WTC11 (cell line): Measurements from ENCODE around the gene EXOC6. TPM values are rescaled to one million over a fixed set of nuclear protein-coding genes. Genes with fewer than 3 reads are reported as not detected.
A peak's percentile ranks its signal among the peaks of the same experiment; 100 is the strongest.

Experiments
- ATAC-seq: fragments of 200-7000 bp; cut with Tn5 transposase; 2 replicates; pipeline ENCODE4 v1.10.0; 2021; ENCODE audit warnings: mild to moderate bottlenecking, moderate library complexity
- CTCF ChIA-PET: fragments of 300-600 bp; sonication (Branson Sonifier 250); formaldehyde crosslinking; loops from one replicate; lab custom pipeline; 2021; ENCODE audit warnings: antibody characterized with exemption; lab: Charles Lee
- POLR2A ChIA-PET: fragments of 350-600 bp; sonication (Branson Sonifier 250); formaldehyde crosslinking; loops from one replicate; lab custom pipeline; 2021; ENCODE audit warnings: antibody characterized with exemption; lab: Charles Lee
- DNase-seq: peaks from one replicate; pipeline ENCODE4 v3.0.0; 2021; ENCODE audit warnings: low spot score
- H3K27ac Mint-ChIP-seq: 2 replicates; pipeline ENCODE4 v1.8.0; 2021; ENCODE audit warnings: mixed read lengths
- H3K27me3 Mint-ChIP-seq: 2 replicates; pipeline ENCODE4 v1.8.0; 2021; ENCODE audit warnings: low read depth, mild to moderate bottlenecking, moderate library complexity, mixed read lengths
- H3K36me3 Mint-ChIP-seq: 2 replicates; pipeline ENCODE4 v1.8.0; 2021; ENCODE audit warnings: mixed read lengths
- H3K4me1 Mint-ChIP-seq: 2 replicates; pipeline ENCODE4 v1.8.0; 2022; ENCODE audit warnings: mixed read lengths
- H3K4me3 Mint-ChIP-seq: 2 replicates; pipeline ENCODE4 v1.8.0; 2021; ENCODE audit warnings: mild to moderate bottlenecking, moderate library complexity, mixed read lengths
- H3K9me3 Mint-ChIP-seq: 2 replicates; pipeline ENCODE4 v1.8.0; 2021; ENCODE audit warnings: mixed read lengths
- ATF2 ChIP-seq: sonication (generic); formaldehyde crosslinking; IDR thresholded peaks from 2 replicates; pipeline ENCODE4 v1.8.1; 2022; ENCODE audit warnings: low read depth, missing genetic modification reagents, borderline replicate concordance
- CBFB ChIP-seq: sonication (generic); formaldehyde crosslinking; IDR thresholded peaks from 2 replicates; pipeline ENCODE4 v1.8.1; 2022; ENCODE audit warnings: mild to moderate bottlenecking, low read depth, missing genetic modification reagents
- ELF4 ChIP-seq: sonication (generic); formaldehyde crosslinking; IDR thresholded peaks from 2 replicates; pipeline ENCODE4 v1.8.1; 2022; ENCODE audit warnings: low read depth, mild to moderate bottlenecking, moderate library complexity, missing genetic modification reagents
- FOXK1 ChIP-seq: sonication (generic); formaldehyde crosslinking; IDR thresholded peaks from 2 replicates; pipeline ENCODE4 v1.8.0; 2022; ENCODE audit warnings: mild to moderate bottlenecking, moderate library complexity, missing genetic modification reagents
- GABPB1 ChIP-seq: sonication (generic); formaldehyde crosslinking; IDR thresholded peaks from 2 replicates; pipeline ENCODE4 v1.8.1; 2023; ENCODE audit warnings: mild to moderate bottlenecking, missing genetic modification reagents
- KAT7 ChIP-seq: sonication (generic); formaldehyde crosslinking; IDR thresholded peaks from 2 replicates; pipeline ENCODE4 v1.8.1; 2023; ENCODE audit warnings: missing genetic modification reagents, mild to moderate bottlenecking, borderline replicate concordance
- MYBL2 ChIP-seq: sonication (generic); formaldehyde crosslinking; IDR thresholded peaks from 2 replicates; pipeline ENCODE4 v1.8.1; 2023; ENCODE audit warnings: mild to moderate bottlenecking, moderate library complexity, missing genetic modification reagents
- NR2C2 ChIP-seq: sonication (generic); formaldehyde crosslinking; IDR thresholded peaks from 2 replicates; pipeline ENCODE4 v1.8.0; 2022; ENCODE audit warnings: mild to moderate bottlenecking, missing genetic modification reagents
- RELA ChIP-seq: sonication (generic); formaldehyde crosslinking; IDR thresholded peaks from 2 replicates; pipeline ENCODE4 v1.8.1; 2022; ENCODE audit warnings: missing genetic modification reagents, mild to moderate bottlenecking, borderline replicate concordance
- SP1 ChIP-seq: sonication (generic); formaldehyde crosslinking; conservative IDR thresholded peaks from 2 replicates; pipeline ENCODE4 v1.8.1; 2022; ENCODE audit warnings: missing genetic modification reagents
- TP53 ChIP-seq: sonication (generic); formaldehyde crosslinking; IDR thresholded peaks from 2 replicates; pipeline ENCODE4 v1.8.1; 2023; ENCODE audit warnings: mild to moderate bottlenecking, missing genetic modification reagents
- USF2 ChIP-seq: sonication (generic); formaldehyde crosslinking; IDR thresholded peaks from 2 replicates; pipeline ENCODE4 v1.8.1; 2023; ENCODE audit warnings: mild to moderate bottlenecking, missing genetic modification reagents, moderate library complexity
- ZNF423 ChIP-seq: fragments of 250-450 bp; sonication (Bioruptor Pico); IDR thresholded peaks from 2 replicates; pipeline ENCODE4 v2.1.2; 2022; ENCODE audit warnings: mild to moderate bottlenecking, moderate library complexity
- total RNA-seq: library from RNA; stranded (reverse); gene quantifications from 3 replicates; pipeline ENCODE4 v1.2.3, GENCODE V29; 2021
- TF ChIP-seq, protein P1 (sequence below): sonication (generic); formaldehyde crosslinking; IDR thresholded peaks from 2 replicates; pipeline ENCODE4 v1.8.1; 2023; ENCODE audit warnings: mild to moderate bottlenecking, missing genetic modification reagents, borderline replicate concordance
- TF ChIP-seq, protein P2 (sequence below): sonication (generic); formaldehyde crosslinking; IDR thresholded peaks from 2 replicates; pipeline ENCODE4 v1.8.1; 2022; ENCODE audit warnings: mild to moderate bottlenecking, missing genetic modification reagents, moderate library complexity, borderline replicate concordance
- TF ChIP-seq, protein P3 (sequence below): sonication (generic); formaldehyde crosslinking; IDR thresholded peaks from 2 replicates; pipeline ENCODE4 v1.8.1; 2022; ENCODE audit warnings: low read depth, mild to moderate bottlenecking, moderate library complexity, missing genetic modification reagents, borderline replicate concordance
- TF ChIP-seq, protein P4 (sequence below): sonication (generic); formaldehyde crosslinking; IDR thresholded peaks from 2 replicates; pipeline ENCODE4 v1.8.1; 2022; ENCODE audit warnings: mild to moderate bottlenecking, moderate library complexity, missing genetic modification reagents

Gene EXOC6
- total RNA-seq, 1 experiment from 2014 or later, result 5.0 TPM

DNA sequence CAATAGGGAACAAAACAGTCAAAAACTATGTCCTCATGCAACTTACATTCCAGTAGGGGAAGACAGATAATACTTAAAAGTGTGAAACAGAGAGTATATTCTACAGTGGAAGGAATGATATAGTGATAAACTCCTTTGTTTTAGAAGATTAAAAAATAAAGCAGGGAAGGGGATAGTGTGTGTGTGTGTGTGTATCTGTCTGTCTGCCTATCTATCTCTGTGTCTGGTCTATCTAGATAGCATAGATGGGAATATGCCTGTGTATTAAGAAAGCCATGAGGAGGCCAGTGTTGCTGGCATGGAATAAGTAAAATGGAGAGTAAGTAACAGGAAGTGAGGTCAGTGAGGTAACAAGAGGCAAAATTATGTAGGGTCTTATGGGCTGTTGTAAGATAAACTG, 42.2 kb downstream of the EXOC6 start:
- TF ChIP-seq, protein P1, sequence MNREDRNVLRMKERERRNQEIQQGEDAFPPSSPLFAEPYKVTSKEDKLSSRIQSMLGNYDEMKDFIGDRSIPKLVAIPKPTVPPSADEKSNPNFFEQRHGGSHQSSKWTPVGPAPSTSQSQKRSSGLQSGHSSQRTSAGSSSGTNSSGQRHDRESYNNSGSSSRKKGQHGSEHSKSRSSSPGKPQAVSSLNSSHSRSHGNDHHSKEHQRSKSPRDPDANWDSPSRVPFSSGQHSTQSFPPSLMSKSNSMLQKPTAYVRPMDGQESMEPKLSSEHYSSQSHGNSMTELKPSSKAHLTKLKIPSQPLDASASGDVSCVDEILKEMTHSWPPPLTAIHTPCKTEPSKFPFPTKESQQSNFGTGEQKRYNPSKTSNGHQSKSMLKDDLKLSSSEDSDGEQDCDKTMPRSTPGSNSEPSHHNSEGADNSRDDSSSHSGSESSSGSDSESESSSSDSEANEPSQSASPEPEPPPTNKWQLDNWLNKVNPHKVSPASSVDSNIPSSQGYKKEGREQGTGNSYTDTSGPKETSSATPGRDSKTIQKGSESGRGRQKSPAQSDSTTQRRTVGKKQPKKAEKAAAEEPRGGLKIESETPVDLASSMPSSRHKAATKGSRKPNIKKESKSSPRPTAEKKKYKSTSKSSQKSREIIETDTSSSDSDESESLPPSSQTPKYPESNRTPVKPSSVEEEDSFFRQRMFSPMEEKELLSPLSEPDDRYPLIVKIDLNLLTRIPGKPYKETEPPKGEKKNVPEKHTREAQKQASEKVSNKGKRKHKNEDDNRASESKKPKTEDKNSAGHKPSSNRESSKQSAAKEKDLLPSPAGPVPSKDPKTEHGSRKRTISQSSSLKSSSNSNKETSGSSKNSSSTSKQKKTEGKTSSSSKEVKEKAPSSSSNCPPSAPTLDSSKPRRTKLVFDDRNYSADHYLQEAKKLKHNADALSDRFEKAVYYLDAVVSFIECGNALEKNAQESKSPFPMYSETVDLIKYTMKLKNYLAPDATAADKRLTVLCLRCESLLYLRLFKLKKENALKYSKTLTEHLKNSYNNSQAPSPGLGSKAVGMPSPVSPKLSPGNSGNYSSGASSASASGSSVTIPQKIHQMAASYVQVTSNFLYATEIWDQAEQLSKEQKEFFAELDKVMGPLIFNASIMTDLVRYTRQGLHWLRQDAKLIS (CRISPR knock-in tag), result no peak
- TF ChIP-seq, protein P2, sequence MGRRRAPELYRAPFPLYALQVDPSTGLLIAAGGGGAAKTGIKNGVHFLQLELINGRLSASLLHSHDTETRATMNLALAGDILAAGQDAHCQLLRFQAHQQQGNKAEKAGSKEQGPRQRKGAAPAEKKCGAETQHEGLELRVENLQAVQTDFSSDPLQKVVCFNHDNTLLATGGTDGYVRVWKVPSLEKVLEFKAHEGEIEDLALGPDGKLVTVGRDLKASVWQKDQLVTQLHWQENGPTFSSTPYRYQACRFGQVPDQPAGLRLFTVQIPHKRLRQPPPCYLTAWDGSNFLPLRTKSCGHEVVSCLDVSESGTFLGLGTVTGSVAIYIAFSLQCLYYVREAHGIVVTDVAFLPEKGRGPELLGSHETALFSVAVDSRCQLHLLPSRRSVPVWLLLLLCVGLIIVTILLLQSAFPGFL, result no peak
- CTCF ChIA-PET, result interaction anchor here (1.0 kb wide), 1 partner anchor 51 kb away, joined by 4 read pairs; no protein-coding TSS in a partner anchor
- Mint-ChIP-seq H3K27ac (no peak overlapping the region), H3K36me3 (no peaks in the 10 kb centered on the region), H3K4me1 (peaks cover 41% of the 10 kb centered on the region), H3K27me3 (no peaks in the 10 kb centered on the region), H3K4me3 (no peak overlapping the region), H3K9me3 (no peaks in the 10 kb centered on the region)
- DNase-seq (no peak), ATAC-seq (no peak)
- POLR2A ChIA-PET, result no interaction called here

- H3K27ac Mint-ChIP-seq, result peak overlapping the region; percentile 36
- ChIA-PET CTCF (interaction anchor here (0.6 to 1.3 kb wide), 3 partner anchors 23 to 223 kb away, joined by 3 to 6 read pairs (median 4); no protein-coding TSS in a partner anchor), POLR2A (interaction anchor here (0.6 kb wide), 1 partner anchor 55 kb away, joined by 3 read pairs; no protein-coding TSS in a partner anchor)
- no peaks in the 10 kb centered on the region for H3K36me3 Mint-ChIP-seq
- no peaks in the 10 kb centered on the region for H3K9me3 Mint-ChIP-seq
- no peak overlapping the region for H3K4me3 Mint-ChIP-seq
- ATAC-seq (peak; percentile 85), DNase-seq (no peak)
- no peaks in the 10 kb centered on the region for H3K27me3 Mint-ChIP-seq
- peaks cover 38% of the 10 kb centered on the region for H3K4me1 Mint-ChIP-seq
- TF ChIP-seq MYBL2 (no peak), GABPB1 (peak; percentile 63)
- TF ChIP-seq, all 79 proteins: peak for 1
Measured at GRCh38 chr10:92891885-92892690, 43.8 kb downstream of the EXOC6 start.

DNA sequence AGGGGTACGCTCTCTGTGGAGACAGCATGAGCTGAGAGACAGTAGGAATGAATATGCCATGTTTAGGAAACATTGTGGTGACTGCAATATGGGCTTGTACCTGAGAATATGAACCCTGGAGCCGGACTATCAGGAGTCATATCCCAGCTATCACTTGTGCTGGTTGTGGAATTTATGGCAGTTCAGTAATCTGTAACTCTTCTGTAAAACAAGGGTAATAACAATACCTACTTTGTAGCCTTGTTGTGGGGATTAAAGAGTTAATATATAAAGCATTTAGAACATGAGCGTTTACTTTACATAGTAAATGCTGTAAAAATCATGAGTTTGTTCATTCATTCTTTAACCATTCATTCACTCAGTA, 44.4 kb downstream of the EXOC6 start:
- H3K4me3 Mint-ChIP-seq, result no peak overlapping the region
- no peaks in the 10 kb centered on the region for H3K36me3 Mint-ChIP-seq
- POLR2A ChIA-PET, result no interaction called here
- TF ChIP-seq TP53 (CRISPR knock-in tag), result no peak
- TF ChIP-seq NR2C2, result no peak
- TF ChIP-seq ELF4 (CRISPR knock-in tag), result no peak
- TF ChIP-seq USF2 (CRISPR knock-in tag), result no peak
- TF ChIP-seq, protein P3, sequence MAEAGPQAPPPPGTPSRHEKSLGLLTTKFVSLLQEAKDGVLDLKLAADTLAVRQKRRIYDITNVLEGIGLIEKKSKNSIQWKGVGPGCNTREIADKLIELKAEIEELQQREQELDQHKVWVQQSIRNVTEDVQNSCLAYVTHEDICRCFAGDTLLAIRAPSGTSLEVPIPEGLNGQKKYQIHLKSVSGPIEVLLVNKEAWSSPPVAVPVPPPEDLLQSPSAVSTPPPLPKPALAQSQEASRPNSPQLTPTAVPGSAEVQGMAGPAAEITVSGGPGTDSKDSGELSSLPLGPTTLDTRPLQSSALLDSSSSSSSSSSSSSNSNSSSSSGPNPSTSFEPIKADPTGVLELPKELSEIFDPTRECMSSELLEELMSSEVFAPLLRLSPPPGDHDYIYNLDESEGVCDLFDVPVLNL (CRISPR knock-in tag), result no peak
- no peak for TF ChIP-seq FOXK1
- TF ChIP-seq GABPB1, result no peak
- no peak for TF ChIP-seq ZNF423
- no peak for TF ChIP-seq KAT7 (CRISPR knock-in tag)
- no peak for TF ChIP-seq ATF2 (CRISPR knock-in tag)
- TF ChIP-seq SP1 (CRISPR knock-in tag), result no peak
- TF ChIP-seq, protein P4, sequence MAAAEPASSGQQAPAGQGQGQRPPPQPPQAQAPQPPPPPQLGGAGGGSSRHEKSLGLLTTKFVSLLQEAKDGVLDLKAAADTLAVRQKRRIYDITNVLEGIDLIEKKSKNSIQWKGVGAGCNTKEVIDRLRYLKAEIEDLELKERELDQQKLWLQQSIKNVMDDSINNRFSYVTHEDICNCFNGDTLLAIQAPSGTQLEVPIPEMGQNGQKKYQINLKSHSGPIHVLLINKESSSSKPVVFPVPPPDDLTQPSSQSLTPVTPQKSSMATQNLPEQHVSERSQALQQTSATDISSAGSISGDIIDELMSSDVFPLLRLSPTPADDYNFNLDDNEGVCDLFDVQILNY (CRISPR knock-in tag), result no peak
- no peak for TF ChIP-seq CBFB (CRISPR knock-in tag)
- no peak for TF ChIP-seq RELA (CRISPR knock-in tag)
- H3K9me3 Mint-ChIP-seq, result no peaks in the 10 kb centered on the region
- H3K27me3 Mint-ChIP-seq, result no peaks in the 10 kb centered on the region
- ATAC-seq (no peak), DNase-seq (no peak)
- peak overlapping the region; percentile 36 for H3K27ac Mint-ChIP-seq
- CTCF ChIA-PET, result interaction anchor here (0.8 to 1.3 kb wide), 3 partner anchors 22 to 173 kb away, joined by 3 to 6 read pairs (median 4); no protein-coding TSS in a partner anchor
- peaks cover 43% of the 10 kb centered on the region for H3K4me1 Mint-ChIP-seq
